HCT116 (cell line): ENCODE measurements around the gene DENND1A.

ENCODE experiments used
- CEBPB ChIP-seq: IDR thresholded peaks from 2 replicates; pipeline ENCODE4 v1.6.1; 2012; ENCODE audit warnings: low read depth
- CTCF ChIP-seq, 3 experiments: fragments of 200-600 bp in 1 of 3; sonication (generic) in 1 of 3; IDR thresholded peaks in 2 of 3; conservative IDR thresholded peaks in 1 of 3; 2 replicates each; pipeline ENCODE4 v1.5.1; 2012 to 2017; ENCODE audit warnings: low read depth in 2 of 3, low read length in 2 of 3, antibody characterized with exemption in 1 of 3, borderline replicate concordance in 1 of 3, control low read depth in 1 of 3, mild to moderate bottlenecking in 1 of 3, mixed read lengths in 1 of 3, mixed run types in 1 of 3, moderate library complexity in 1 of 3; ENCODE audit not compliant: insufficient read depth in 1 of 3
- EZH2 ChIP-seq: fragments of 200-600 bp; sonication (generic); IDR thresholded peaks from 2 replicates; pipeline ENCODE4 v1.6.1; 2017; ENCODE audit warnings: antibody characterized with exemption, mixed run types
- EZH2phosphoT487 ChIP-seq: fragments of 200-600 bp; IDR thresholded peaks from 2 replicates; pipeline ENCODE4 v1.6.1; 2018; ENCODE audit warnings: antibody characterized with exemption, borderline replicate concordance
- FOSL1 ChIP-seq: IDR thresholded peaks from 2 replicates; pipeline ENCODE4 v1.6.1; 2012; ENCODE audit warnings: low read depth
- POLR2A ChIP-seq: IDR thresholded peaks from 2 replicates; pipeline ENCODE4 v1.7.0; 2011; ENCODE audit warnings: borderline replicate concordance; ENCODE audit not compliant: insufficient read depth, insufficient read length; ENCODE audit errors: extremely low read depth
- SIN3A ChIP-seq: IDR thresholded peaks from 2 replicates; pipeline ENCODE4 v1.6.1; 2012; ENCODE audit warnings: low read depth
- SP1 ChIP-seq: IDR thresholded peaks from 2 replicates; pipeline ENCODE4 v1.6.1; 2012; ENCODE audit warnings: low read depth
- YY1 ChIP-seq: IDR thresholded peaks from 2 replicates; pipeline ENCODE4 v1.6.1; 2011; ENCODE audit warnings: low read length, low read depth, moderate library complexity, mild to moderate bottlenecking; ENCODE audit not compliant: insufficient replicate concordance; ENCODE audit errors: extremely low read depth

GRCh38 chr9:123364241-123364824 is 565.6 kb downstream of the DENND1A start:
- TF ChIP-seq POLR2A: no peak
- no peak for TF ChIP-seq CTCF (IDR thresholded peaks at IDR 0.05 in 2 of 3, conservative IDR thresholded peaks at IDR 0.05 in 1 of 3; ENCODE audit: borderline replicate concordance in 1 of 3, insufficient read depth in 1 of 3, low read depth in 2 of 3, low read length in 2 of 3)
- TF ChIP-seq EZH2: no peak
- no peak for TF ChIP-seq FOSL1
- TF ChIP-seq SP1: no peak
- no peak for TF ChIP-seq YY1
- no peak for TF ChIP-seq EZH2phosphoT487
- no peak for TF ChIP-seq SIN3A
- no peak for TF ChIP-seq CEBPB
